Umbilical cord (tissue), 2 donors: Measurements from ENCODE around the gene F12. TPM values are rescaled to one million over a fixed set of nuclear protein-coding genes. Genes with fewer than 3 reads are reported as not detected.
"Not testable (repeated sequence)": the region's sequence is repeated elsewhere in the genome, so short reads cannot be mapped to it uniquely, and the experiment has no call there.

Source experiments
- DNase-seq: peaks from one replicate; pipeline ENCODE4 v3.0.0-alpha.2; 2015; ENCODE audit warnings: low spot score
- total RNA-seq: library from RNA; depleted of rRNA; stranded (reverse); fragments of >200 nt; gene quantifications from one replicate; pipeline ENCODE4 v1.2.3, GENCODE V29; 2014; ENCODE audit warnings: low replicate concordance; ENCODE audit not compliant: insufficient read depth

F12 gene
- total RNA-seq, 1 donor from 2014 or later: not detected

GRCh38 chr5:177370488-177371119 is 38.8 kb downstream of the F12 start:
- DNase-seq: peak; percentile 79

DNA sequence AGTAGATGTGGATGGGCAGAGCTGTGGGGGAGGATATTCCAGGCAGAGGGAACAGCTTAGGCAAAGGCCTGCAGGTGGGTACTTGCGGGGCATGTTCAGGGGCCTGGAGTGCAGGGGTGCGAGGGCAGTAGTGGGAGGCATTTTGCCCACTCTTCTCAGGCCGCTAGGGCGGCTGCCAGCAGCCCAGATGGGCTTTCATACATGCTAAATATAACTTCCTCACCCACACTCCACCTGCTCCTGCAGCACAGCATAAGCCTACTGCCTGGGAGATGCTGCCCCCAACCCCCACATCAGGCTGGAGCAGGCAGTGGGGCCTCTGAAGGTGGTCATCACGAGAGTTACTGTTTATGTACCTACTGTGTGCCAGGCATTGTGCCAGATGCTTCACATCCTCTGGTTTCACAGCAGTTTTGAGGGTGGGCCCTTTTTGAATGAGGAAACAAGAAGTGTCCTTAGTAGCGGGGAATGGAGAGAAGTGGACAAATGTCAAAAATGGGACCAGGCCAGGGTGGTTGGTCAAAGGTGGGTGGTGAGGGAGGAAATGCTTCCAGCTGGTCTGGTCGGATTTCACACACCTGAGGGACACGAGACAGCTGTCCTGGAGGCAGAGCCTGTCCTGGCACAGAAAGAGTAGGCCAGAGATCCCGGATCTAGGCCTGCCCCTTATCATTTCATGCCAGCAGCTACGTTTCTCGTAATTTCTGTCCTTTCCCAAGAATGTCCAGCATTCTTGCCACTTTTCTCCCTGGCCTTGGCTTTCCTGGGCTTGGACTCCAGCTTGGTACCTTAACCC is 39.5 kb downstream of the F12 start:
- no peak for DNase-seq

GRCh38 chr5:177368869-177369644 is 40.3 kb downstream of the F12 start:
- no peak for DNase-seq

DNA sequence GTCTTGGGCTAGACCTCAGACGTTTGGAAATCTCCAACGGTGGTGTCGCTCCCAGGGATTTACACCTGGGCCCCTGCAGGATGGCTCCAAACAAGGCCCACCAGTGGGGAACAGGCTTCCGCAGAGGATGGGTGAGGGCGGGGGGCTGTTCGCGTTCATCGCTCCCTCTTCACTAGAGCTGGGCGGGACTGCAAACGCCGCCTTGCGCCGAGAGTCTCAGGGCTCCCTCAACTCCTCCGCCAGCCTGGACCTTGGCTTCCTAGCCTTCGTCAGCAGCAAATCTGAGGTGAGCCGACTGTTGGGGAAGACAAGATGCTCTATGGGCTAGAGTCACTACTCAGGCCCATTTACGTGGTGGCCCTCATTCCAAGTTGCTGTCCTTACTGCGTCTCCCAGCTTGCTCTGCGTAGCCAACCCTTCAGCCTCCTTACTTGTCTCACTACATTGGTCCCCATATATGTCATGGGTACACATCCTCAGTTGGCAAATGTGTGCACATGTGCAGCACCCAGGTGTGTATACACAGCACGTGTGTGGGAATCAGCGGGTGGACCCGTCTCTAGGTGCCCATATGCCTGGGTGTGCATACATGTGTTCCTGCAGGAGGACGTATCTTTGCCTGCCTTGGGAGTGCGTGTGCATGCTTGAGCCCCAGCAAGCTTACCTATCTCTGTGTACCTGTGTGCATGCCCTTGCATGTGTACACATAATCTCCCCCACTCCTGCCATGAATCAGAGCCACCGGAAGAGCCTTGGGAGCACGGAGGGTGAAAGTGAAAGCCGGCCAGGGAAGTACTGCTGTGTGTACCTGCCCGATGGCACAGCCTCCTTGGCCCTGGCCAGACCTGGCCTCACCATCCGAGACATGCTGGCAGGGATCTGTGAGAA is 41.1 kb downstream of the F12 start:
- DNase-seq: no peak

GRCh38 chr5:177367323-177367848 is 42.0 kb downstream of the F12 start:
- DNase-seq: no peak

DNA sequence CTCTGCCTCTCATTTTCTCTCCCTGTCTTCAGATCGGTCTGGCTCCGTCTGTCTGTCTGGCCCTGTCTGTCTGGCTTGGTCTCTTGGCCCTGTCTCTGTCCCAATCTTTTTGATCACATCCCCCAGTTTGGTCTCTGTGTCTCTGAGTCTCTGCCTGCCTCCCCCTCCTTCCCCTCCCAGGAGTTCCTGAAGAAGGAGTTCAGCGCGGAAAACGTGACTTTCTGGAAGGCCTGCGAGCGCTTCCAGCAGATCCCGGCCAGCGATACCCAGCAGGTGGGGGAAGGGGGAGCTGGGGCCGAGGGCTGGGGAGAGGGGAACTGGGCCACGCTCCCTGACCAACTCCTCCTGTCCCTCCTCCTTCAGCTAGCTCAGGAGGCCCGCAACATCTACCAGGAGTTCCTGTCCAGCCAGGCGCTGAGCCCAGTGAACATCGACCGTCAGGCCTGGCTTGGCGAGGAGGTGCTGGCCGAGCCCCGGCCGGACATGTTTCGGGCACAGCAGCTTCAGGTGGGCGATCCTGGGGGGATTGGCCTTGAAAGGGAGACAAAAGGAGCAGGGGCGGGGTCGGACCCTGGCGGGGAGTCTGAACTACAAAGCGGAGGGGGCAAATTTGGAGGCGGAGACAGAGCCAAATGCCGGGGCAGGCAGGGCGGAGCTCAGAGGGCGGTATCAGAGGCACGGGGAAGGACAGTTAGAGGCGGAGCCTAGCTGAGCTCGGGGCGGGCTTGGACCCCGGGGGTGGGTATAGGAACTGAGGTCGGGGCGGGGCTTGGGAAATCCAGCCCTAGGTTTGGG is 42.6 kb downstream of the F12 start:
- peak; percentile 97 for DNase-seq

DNA sequence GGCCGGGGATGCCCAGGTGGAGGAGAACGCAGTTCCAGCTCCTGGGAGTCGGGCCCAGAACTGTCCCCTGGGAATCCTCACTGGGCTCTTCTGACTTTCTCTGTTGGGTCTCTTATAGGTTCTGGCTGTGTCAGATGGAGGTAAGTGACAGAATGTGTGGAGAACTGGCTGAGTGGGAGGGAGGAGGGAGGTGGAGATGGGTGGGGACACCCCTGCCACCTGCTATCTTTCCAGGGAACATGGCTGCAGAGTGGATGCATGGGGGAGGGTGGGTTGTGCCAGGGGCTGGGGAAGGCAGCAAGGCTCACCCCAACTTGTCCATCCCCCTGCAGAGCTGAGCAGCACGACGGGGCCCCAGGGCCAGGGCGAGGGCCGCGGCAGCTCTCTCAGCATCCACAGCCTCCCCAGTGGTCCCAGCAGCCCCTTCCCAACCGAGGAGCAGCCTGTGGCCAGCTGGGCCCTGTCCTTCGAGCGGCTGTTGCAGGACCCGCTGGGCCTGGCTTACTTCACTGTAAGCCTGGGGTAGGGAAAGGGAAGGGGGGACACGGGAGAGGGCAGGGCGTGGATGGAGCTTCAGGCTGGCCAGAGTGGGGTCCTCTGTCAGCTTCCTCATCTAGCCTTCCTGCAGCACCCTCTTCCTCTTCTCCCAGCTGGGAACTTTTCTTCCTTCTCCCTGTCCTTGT is 43.4 kb downstream of the F12 start:
- DNase-seq: no peak

GRCh38 chr5:177364159-177364962 is 45.0 kb downstream of the F12 start:
- no peak for DNase-seq

GRCh38 chr5:177363565-177363964 is 45.8 kb downstream of the F12 start:
- no peak for DNase-seq

GRCh38 chr5:177362610-177363507 is 46.5 kb downstream of the F12 start:
- DNase-seq: peak; percentile 55

DNA sequence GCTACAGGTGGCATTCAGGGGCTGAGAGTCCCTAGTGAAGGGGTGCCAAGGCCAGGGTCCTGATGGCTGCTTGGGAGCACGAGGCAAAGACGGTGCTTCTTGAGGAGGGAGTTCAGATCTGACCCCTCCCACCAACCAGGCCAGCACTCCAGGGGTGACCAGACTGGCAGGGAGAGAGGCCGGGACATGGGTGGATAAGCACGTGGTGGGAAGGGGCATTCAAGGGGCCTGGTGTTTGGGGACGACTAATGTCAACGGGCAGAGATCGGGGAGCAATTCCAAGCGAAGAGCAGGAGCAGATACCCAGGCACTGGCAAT is 47.1 kb downstream of the F12 start:
- DNase-seq: no peak

GRCh38 chr5:177361418-177362291 is 47.7 kb downstream of the F12 start:
- DNase-seq: no peak

GRCh38 chr5:177360740-177361139 is 48.6 kb downstream of the F12 start:
- DNase-seq: not testable (repeated sequence)

- no peak for DNase-seq
Measured at GRCh38 chr5:177359860-177360259, 49.5 kb downstream of the F12 start.

DNA sequence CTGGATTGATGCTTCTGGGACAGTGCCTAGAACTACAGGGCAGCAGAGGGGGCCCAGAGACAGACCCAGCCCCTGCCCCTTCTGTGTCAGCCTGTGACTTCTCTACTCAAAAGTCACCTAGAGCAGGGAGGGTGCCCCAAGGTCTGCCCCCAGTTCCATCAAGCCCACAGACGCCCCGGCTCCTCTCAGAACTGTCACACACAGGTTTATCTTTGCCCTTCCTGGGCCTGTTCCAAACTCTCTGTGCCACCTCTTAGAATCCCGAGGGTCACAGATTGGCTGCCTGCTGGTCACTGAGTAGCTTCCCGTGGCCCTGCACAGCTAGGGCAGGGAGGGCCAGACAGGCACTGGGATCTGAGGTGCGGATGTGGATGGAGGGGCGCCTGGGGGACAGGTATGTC is 49.9 kb downstream of the F12 start:
- no peak for DNase-seq

DNA sequence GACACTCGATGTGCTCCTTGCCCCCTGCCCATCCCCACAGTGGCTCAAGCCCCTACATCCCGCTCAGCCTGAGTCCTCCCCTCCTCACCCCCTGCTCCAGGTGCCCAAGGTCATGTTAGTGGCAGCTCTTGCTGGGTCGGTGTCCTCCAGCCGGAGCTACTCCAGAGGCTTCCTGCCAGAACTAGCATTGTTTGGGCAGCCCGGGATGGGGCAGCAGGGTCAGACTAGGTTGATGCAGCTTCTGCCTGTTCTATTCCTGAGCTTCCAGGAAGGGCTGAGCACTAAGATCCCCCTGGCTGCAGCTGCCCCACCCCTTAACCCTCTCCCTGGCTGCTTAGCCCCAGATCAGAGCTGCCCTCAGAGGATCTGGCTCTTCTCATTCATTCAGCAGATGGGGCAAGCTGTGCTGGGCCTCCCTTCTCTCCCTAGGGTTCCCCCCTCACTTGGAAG is 51.0 kb downstream of the F12 start:
- DNase-seq: no peak
